GM12878 (cell line): ENCODE data around the gene CDC42EP1. TPM values are rescaled to one million over a fixed set of nuclear protein-coding genes. Genes with fewer than 3 reads are reported as not detected.
A peak's percentile ranks its signal among the peaks of the same experiment; 100 is the strongest.

ENCODE experiments used
- ATAC-seq: fragments of 200-7000 bp; cut with Tn5 transposase; 3 replicates; pipeline ENCODE4 v1.9.1; 2020; ENCODE audit warnings: mild to moderate bottlenecking, moderate library complexity
- BruUV-seq: library from RNA; stranded (reverse); fragments of 400-500 nt; replicated peaks from 2 replicates; lab custom pipeline; 2021; lab: Mats Ljungman, UMichigan
- CTCF ChIA-PET: fragments of 300-600 bp; sonication (Branson Sonifier 250); formaldehyde crosslinking; extraction: SDS; loops from one replicate; lab custom pipeline; 2021; ENCODE audit warnings: inconsistent platforms; lab: Yijun Ruan, JAX
- POLR2A ChIA-PET: fragments of 350-600 bp; formaldehyde crosslinking; extraction: SDS; loops from one replicate; lab custom pipeline; 2021; ENCODE audit warnings: inconsistent platforms; lab: Charles Lee
- RAD21 ChIA-PET: fragments of 300-600 bp; sonication (Branson Sonifier 250); formaldehyde crosslinking; loops from one replicate; lab custom pipeline; 2023; ENCODE audit warnings: antibody characterized with exemption; ENCODE audit not compliant: unreplicated experiment; lab: Charles Lee
- SMC1A ChIA-PET: fragments of 300-600 bp; sonication (Branson Sonifier 250); formaldehyde crosslinking; loops from one replicate; lab custom pipeline; 2023; ENCODE audit not compliant: unreplicated experiment, uncharacterized antibody; lab: Charles Lee
- DNase-seq: peaks from one replicate; pipeline ENCODE4 v3.0.0-alpha.2; 2011; ENCODE audit warnings: low read depth, low spot score
- FAIRE-seq: peaks from 3 replicates; lab custom pipeline; 2011; peaks lifted over from hg19 to GRCh38; lab: Jason Lieb, UNC
- H2AFZ ChIP-seq: 2 replicates; pipeline ENCODE4 v1.6.0; 2011; ENCODE audit warnings: low read depth, low read length, control low read depth; ENCODE audit not compliant: control insufficient read depth
- H3K27ac ChIP-seq: 2 replicates; pipeline ENCODE4 v1.5.1; 2011; ENCODE audit warnings: control low read depth; ENCODE audit not compliant: control insufficient read depth, insufficient read depth
- H3K27me3 ChIP-seq, 2 experiments: replicated peaks in 1 of 2; 2 replicates each; pipeline versions ENCODE4 v1.6.0 to v1.6.1; 2011; ENCODE audit warnings: low read length in 1 of 2; ENCODE audit not compliant: control insufficient read depth in 2 of 2, insufficient read depth in 2 of 2
- H3K36me3 ChIP-seq, 2 experiments: 2 replicates each; pipeline ENCODE4 v1.5.1; 2011; ENCODE audit warnings: low read length in 1 of 2; ENCODE audit not compliant: control insufficient read depth in 2 of 2, insufficient read depth in 2 of 2
- H3K4me1 ChIP-seq: 2 replicates; pipeline ENCODE4 v1.6.1; 2011; ENCODE audit warnings: mild to moderate bottlenecking, low read length, moderate library complexity, mixed read lengths; ENCODE audit not compliant: control insufficient read depth, insufficient read depth
- H3K4me2 ChIP-seq: 2 replicates; pipeline ENCODE4 v1.6.0; 2011; ENCODE audit warnings: control low read depth; ENCODE audit not compliant: control insufficient read depth, insufficient read depth
- H3K4me3 ChIP-seq: fragments of 200-600 bp; sonication (generic); 2 replicates; pipeline ENCODE4 v1.5.1; 2016
- H3K79me2 ChIP-seq: 2 replicates; pipeline ENCODE4 v1.6.0; 2011; ENCODE audit warnings: low read length; ENCODE audit not compliant: control insufficient read depth, insufficient read depth
- H3K9ac ChIP-seq: 2 replicates; pipeline ENCODE4 v1.8.0; 2011; ENCODE audit warnings: low read length, control low read depth, mixed read lengths; ENCODE audit not compliant: control insufficient read depth, insufficient read depth
- H3K9me3 ChIP-seq: replicated peaks from 3 replicates; pipeline ENCODE4 v1.5.1; 2011; ENCODE audit warnings: mild to moderate bottlenecking, low read length; ENCODE audit not compliant: control insufficient read depth, insufficient read depth
- H4K20me1 ChIP-seq: 2 replicates; pipeline ENCODE4 v1.6.0; 2011; ENCODE audit not compliant: control insufficient read depth, insufficient read depth
- BHLHE40 ChIP-seq, 2 experiments: fragments of 450-650 bp in 1 of 2; IDR thresholded peaks; 2 replicates each; pipeline ENCODE4 v1.6.1; 2011 to 2017; ENCODE audit warnings: low read depth in 2 of 2, borderline replicate concordance in 1 of 2, improper control_type of control experiment in 1 of 2, low read length in 1 of 2, mild to moderate bottlenecking in 1 of 2
- BRCA1 ChIP-seq: IDR thresholded peaks from 2 replicates; pipeline ENCODE4 v1.6.1; 2011; ENCODE audit warnings: low read depth, low read length, improper control_type of control experiment
- E4F1 ChIP-seq: fragments of 450-650 bp; IDR thresholded peaks from 2 replicates; pipeline ENCODE4 v1.6.1; 2018; ENCODE audit warnings: borderline replicate concordance, mild to moderate bottlenecking; ENCODE audit not compliant: partially characterized antibody
- IKZF1 ChIP-seq: fragments of 450-650 bp; conservative IDR thresholded peaks from 2 replicates; pipeline ENCODE4 v1.6.1; 2017; ENCODE audit warnings: antibody characterized with exemption, mild to moderate bottlenecking
- MEF2A ChIP-seq: IDR thresholded peaks from 2 replicates; pipeline ENCODE4 v1.6.1; 2011; ENCODE audit warnings: low read depth, mild to moderate bottlenecking, low read length, moderate library complexity; ENCODE audit not compliant: insufficient read depth
- MXI1 ChIP-seq: fragments of 150-350 bp; IDR thresholded peaks from 2 replicates; pipeline ENCODE4 v1.6.1; 2011; ENCODE audit warnings: low read depth, mild to moderate bottlenecking, inconsistent platforms, low read length, improper control_type of control experiment
- PKNOX1 ChIP-seq: fragments of 450-650 bp; IDR thresholded peaks from 2 replicates; pipeline ENCODE4 v1.6.1; 2016; ENCODE audit warnings: mild to moderate bottlenecking
- RUNX3 ChIP-seq: IDR thresholded peaks from 2 replicates; pipeline ENCODE4 v1.6.1; 2012; ENCODE audit warnings: low read length, inconsistent platforms
- STAT1 ChIP-seq: fragments of 450-650 bp; conservative IDR thresholded peaks from 2 replicates; pipeline ENCODE4 v1.6.1; 2014; ENCODE audit warnings: antibody characterized with exemption, mild to moderate bottlenecking
- YY1 ChIP-seq: IDR thresholded peaks from 2 replicates; pipeline ENCODE4 v1.6.1; 2011; ENCODE audit warnings: low read depth, mild to moderate bottlenecking, low read length
- ZNF687 ChIP-seq: fragments of 450-650 bp; IDR thresholded peaks from 2 replicates; pipeline ENCODE4 v1.6.1; 2017; ENCODE audit warnings: mild to moderate bottlenecking, moderate library complexity
- WGBS: methylation state at CpG from one replicate; pipeline ENCODE4 v1.1.6; 2016; ENCODE audit warnings: low lambda C conversion rate; ENCODE audit not compliant: insufficient replicate concordance, insufficient coverage; ENCODE audit errors: missing lambda C conversion rate; 5-methylcytosine and 5-hydroxymethylcytosine counted together
- in situ Hi-C: fragments of 300-500 bp; cut with MboI; formaldehyde crosslinking; loops from 9 replicates; pipeline ENCODE4 v1.14.3; 2018; ENCODE audit warnings: mixed read lengths
- intact Hi-C: fragments of 100-400 bp; cut with micrococcal nuclease; formaldehyde crosslinking; loops from one replicate; pipeline ENCODE4 v1.14.2; 2022; ENCODE audit not compliant: unreplicated experiment
- polyA plus RNA-seq, 11 experiments: library from polyadenylated mRNA; depleted of rRNA in 4 of 11; unstranded in 6 of 11; stranded (reverse) in 5 of 11; fragments of >200 nt; fragmentation: Nextera tagmentation in 4 of 11; fragmentation: Illumina TruSeq in 1 of 11; extraction: Ambion mirVana in 4 of 11; extraction: Trizol in 1 of 11; gene quantifications; 1 replicate in 1 of 11; 2 replicates in 10 of 11; pipeline versions ENCODE4 v1.2.1 to v1.2.3, GENCODE V29; 2011 to 2016; ENCODE audit warnings: inconsistent platforms in 2 of 11, missing spikeins in 2 of 11, low read depth in 1 of 11
- total RNA-seq, 4 experiments: library from RNA; depleted of rRNA in 3 of 4; stranded (reverse); fragments of >200 nt in 3 of 4; fragmentation: Illumina TruSeq in 1 of 4; extraction: Trizol in 1 of 4; gene quantifications; 2 replicates each; pipeline versions ENCODE4 v1.2.1 to v1.2.3, GENCODE V29; 2013 to 2021

The CDC42EP1 gene
- total and polyA plus RNA-seq, 10 of the 15 experiments (the other 5 are each of a cell fraction or from before 2014, with no cell fraction given): 0.04 to 0.33 (median 0.09) TPM; not detected in 7

- H4K20me1 ChIP-seq: no peaks in the 10 kb centered on the region
- H3K36me3 ChIP-seq: no peaks in the 10 kb centered on the region
- DNase-seq (peak; percentile 36), ATAC-seq (peak; percentile 54), FAIRE-seq (no peak)
- CTCF ChIA-PET: interaction anchor here (0.8 to 1.6 kb wide), 4 partner anchors 10 to 113 kb away, joined by 3 to 4 read pairs (median 3); no protein-coding TSS in a partner anchor
- H3K79me2 ChIP-seq: no peaks in the 10 kb centered on the region
- H3K4me1 ChIP-seq: no peaks in the 10 kb centered on the region; the same call in 1 of the 2 replicates
- H3K9me3 ChIP-seq: no peaks in the 10 kb centered on the region
- intact Hi-C loops: loop anchor here (10.0 kb wide), 2 partner anchors 335 to 405 kb away; no protein-coding TSS in a partner anchor
- in situ Hi-C loops: no loop called here
- H3K27ac ChIP-seq: no peak overlapping the region
- TF ChIP-seq BHLHE40 (IDR thresholded peaks at IDR 0.05; ENCODE audit: borderline replicate concordance in 1 of 2, low read depth in 2 of 2, low read length in 1 of 2) (peak in 1 of 2 experiments; percentile 41; a peak in 1 of 4 replicates), PKNOX1 (peak; percentile 44; the same call in 1 of the 2 replicates), MXI1 (no peak), E4F1 (no peak), IKZF1 (no peak), YY1 (peak; percentile 50; the same call in 1 of the 2 replicates), STAT1 (no peak), MEF2A (no peak), BRCA1 (no peak), RUNX3 (0 out of 2 replicates have a peak, but pooled peaks have one; percentile 20), ZNF687 (peak; percentile 13; the same call in 1 of the 2 replicates)
- H3K9ac ChIP-seq: no peak overlapping the region
- POLR2A ChIA-PET: interaction anchor here (0.6 to 0.7 kb wide), 2 partner anchors 14 to 70 kb away, joined by 3 read pairs; no protein-coding TSS in a partner anchor
- no peak overlapping the region for H3K4me3 ChIP-seq
- RAD21 ChIA-PET: interaction anchor here (0.8 to 1.1 kb wide), 2 partner anchors 57 to 61 kb away, joined by 3 read pairs; no protein-coding TSS in a partner anchor
- peak overlapping the region; percentile 28 for H2AFZ ChIP-seq
- 36% methylated on average over 2 of the region's 2 CpGs for WGBS
- no peaks in the 10 kb centered on the region; a peak in 1 of 4 replicates for H3K27me3 ChIP-seq
- SMC1A ChIA-PET: interaction anchor here (1.2 kb wide), 1 partner anchor 59 kb away, joined by 3 read pairs; no protein-coding TSS in a partner anchor
- no peak overlapping the region for H3K4me2 ChIP-seq
- no TSS peak for BruUV-seq
Observed at GRCh38 chr22:37529652-37530345, 30.5 kb upstream of the CDC42EP1 start.
